MM.1S (cell line): ENCODE results near the gene CIAO1.

Source experiments
- DNase-seq: peaks from one replicate; pipeline ENCODE4 v3.0.0-alpha.2; 2015
- H2AFZ ChIP-seq: fragments of 300-600 bp; sonication (generic); 2 replicates; pipeline ENCODE4 v1.6.0; 2016; ENCODE audit warnings: antibody characterized with exemption, low read length
- H3F3A ChIP-seq: fragments of 300-600 bp; sonication (generic); 2 replicates; pipeline ENCODE4 v1.6.1; 2016; ENCODE audit warnings: mild to moderate bottlenecking, antibody characterized with exemption, low read length, moderate library complexity, mixed read lengths; ENCODE audit not compliant: insufficient read depth
- H3K27ac ChIP-seq: fragments of 300-600 bp; sonication (generic); 2 replicates; pipeline ENCODE4 v1.5.1; 2016; ENCODE audit warnings: mild to moderate bottlenecking, low read length
- H3K27me3 ChIP-seq: fragments of 300-600 bp; sonication (generic); replicated peaks from 2 replicates; pipeline ENCODE4 v1.6.0; 2016; ENCODE audit warnings: low read length; ENCODE audit not compliant: insufficient read depth
- H3K36me3 ChIP-seq: fragments of 300-600 bp; sonication (generic); replicated peaks from 2 replicates; pipeline ENCODE4 v1.6.1; 2016; ENCODE audit warnings: mild to moderate bottlenecking, low read length, mixed read lengths; ENCODE audit not compliant: insufficient read depth
- H3K4me1 ChIP-seq: fragments of 300-600 bp; sonication (generic); 2 replicates; pipeline ENCODE4 v1.6.1; 2016; ENCODE audit warnings: low read length, mixed read lengths
- H3K4me2 ChIP-seq: fragments of 300-600 bp; sonication (generic); 2 replicates; pipeline ENCODE4 v1.6.0; 2016; ENCODE audit warnings: low read depth, low read length
- H3K4me3 ChIP-seq: fragments of 300-600 bp; sonication (generic); 2 replicates; pipeline ENCODE4 v1.5.1; 2016; ENCODE audit warnings: low read length, mixed read lengths
- H3K79me2 ChIP-seq: fragments of 300-600 bp; sonication (generic); 2 replicates; pipeline ENCODE4 v1.6.1; 2016; ENCODE audit warnings: mixed run types, low read length, mixed read lengths
- H3K9ac ChIP-seq: fragments of 300-600 bp; sonication (generic); 2 replicates; pipeline ENCODE4 v1.6.1; 2016; ENCODE audit warnings: low read length, mixed read lengths
- H3K9me2 ChIP-seq: fragments of 300-600 bp; sonication (generic); replicated peaks from 2 replicates; pipeline ENCODE4 v1.6.1; 2016; ENCODE audit warnings: mild to moderate bottlenecking, low read length, mixed read lengths; ENCODE audit not compliant: insufficient read depth
- H3K9me3 ChIP-seq: fragments of 300-600 bp; sonication (generic); replicated peaks from 2 replicates; pipeline ENCODE4 v1.6.1; 2016; ENCODE audit warnings: mild to moderate bottlenecking, low read length, mixed read lengths; ENCODE audit not compliant: insufficient read depth
- H4K20me1 ChIP-seq: fragments of 300-600 bp; sonication (generic); 2 replicates; pipeline ENCODE4 v1.6.1; 2016; ENCODE audit warnings: mild to moderate bottlenecking, low read length, moderate library complexity, mixed read lengths; ENCODE audit not compliant: insufficient read depth
- CTCF ChIP-seq: fragments of 300-600 bp; sonication (generic); IDR thresholded peaks from 2 replicates; pipeline ENCODE4 v1.5.1; 2016; ENCODE audit warnings: antibody characterized with exemption, low read length, mixed read lengths
- EZH2 ChIP-seq: fragments of 300-600 bp; sonication (generic); optimal IDR thresholded peaks from 2 replicates; pipeline ENCODE3; 2017; ENCODE audit warnings: low read depth, mild to moderate bottlenecking, antibody characterized with exemption, low read length, mixed read lengths
- EZH2phosphoT487 ChIP-seq: fragments of 300-600 bp; sonication (generic); IDR thresholded peaks from 2 replicates; pipeline ENCODE4 v1.6.1; 2018; ENCODE audit warnings: antibody characterized with exemption, low read length

CIAO1 gene

DNA sequence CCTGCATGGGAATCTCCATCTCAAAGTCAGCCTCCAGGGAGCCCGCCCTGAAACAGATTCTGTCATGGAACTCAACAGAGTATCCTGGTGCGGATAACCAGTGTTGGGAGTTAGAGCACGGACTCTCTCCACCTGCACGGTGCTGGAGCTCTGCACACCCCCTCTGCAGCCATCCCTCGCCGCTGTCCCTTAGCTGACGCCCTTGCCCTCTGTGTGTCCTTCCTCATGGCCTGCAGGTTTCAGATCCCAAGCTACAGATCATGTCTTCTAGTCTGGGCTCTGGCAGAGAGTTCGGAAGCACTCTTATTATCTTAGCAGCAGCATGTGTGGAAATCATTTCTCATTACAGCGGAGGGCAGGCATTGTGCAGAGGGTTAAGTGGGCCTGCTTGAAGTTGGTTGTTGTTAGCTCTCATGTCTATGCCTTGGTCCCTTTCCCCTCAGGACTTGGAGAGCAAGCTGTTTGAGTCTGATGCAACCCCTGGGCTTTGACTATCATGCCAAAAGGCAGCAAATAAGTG is 26.2 kb upstream of the CIAO1 start:
- DNase-seq = no peak
- no peak overlapping the region for H3K27ac ChIP-seq
- H4K20me1 ChIP-seq = no peaks in the 10 kb centered on the region
- no peaks in the 10 kb centered on the region for H3K9me2 ChIP-seq
- H3K36me3 ChIP-seq = no peaks in the 10 kb centered on the region
- peaks cover 40% of the 10 kb centered on the region for H3F3A ChIP-seq
- H3K9me3 ChIP-seq = no peaks in the 10 kb centered on the region
- H2AFZ ChIP-seq = no peak overlapping the region
- no peaks in the 10 kb centered on the region for H3K27me3 ChIP-seq
- peaks cover 41% of the 10 kb centered on the region for H3K4me1 ChIP-seq
- no peak overlapping the region for H3K9ac ChIP-seq
- H3K79me2 ChIP-seq = 0 out of 2 replicates have a peak, but pooled peaks cover 5% of the 10 kb centered on the region
- H3K4me2 ChIP-seq = no peak overlapping the region
- TF ChIP-seq EZH2 = no peak
- TF ChIP-seq CTCF = no peak
- no peak for TF ChIP-seq EZH2phosphoT487
- no peak overlapping the region for H3K4me3 ChIP-seq

DNA sequence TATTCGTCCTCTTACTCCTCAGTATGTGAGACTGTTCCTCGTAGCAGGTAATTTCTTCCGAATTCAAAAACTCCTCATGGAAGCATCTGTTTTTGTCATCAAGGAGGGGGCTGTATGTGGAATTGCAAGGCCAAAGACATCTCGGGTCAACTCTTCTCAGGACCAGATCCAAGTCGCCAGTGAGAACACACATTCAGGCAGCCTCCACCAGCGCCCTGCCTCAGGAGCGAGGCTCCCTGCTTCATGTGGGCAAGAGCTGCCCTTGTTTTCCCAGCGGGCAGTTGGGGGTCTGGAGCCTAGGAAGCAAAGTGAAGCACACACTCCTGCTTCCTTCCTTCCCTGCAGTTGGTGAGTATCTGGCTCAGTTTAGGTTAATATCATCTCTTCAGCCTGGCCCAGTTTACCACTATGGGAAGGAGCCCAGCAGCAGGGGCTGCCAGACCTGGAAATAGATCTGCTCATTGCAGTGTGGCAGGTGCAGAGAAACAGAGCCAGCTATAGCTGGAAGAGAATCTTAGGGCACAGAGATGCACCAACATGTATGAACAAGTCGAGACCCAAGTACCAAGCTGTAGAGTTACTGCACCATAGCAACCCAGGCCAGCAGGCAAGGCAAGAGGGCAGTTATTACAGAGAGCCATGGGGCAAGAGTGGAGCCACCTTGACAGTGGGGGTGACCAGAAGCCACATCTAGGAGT is 25.5 kb upstream of the CIAO1 start:
- DNase-seq = no peak
- TF ChIP-seq CTCF = no peak
- no peak for TF ChIP-seq EZH2
- TF ChIP-seq EZH2phosphoT487 = no peak
- Histone ChIP-seq H2AFZ (peak overlapping the region; percentile 57; the same call in 1 of the 2 replicates), H3K4me2 (peak overlapping the region; percentile 98), H4K20me1 (no peaks in the 10 kb centered on the region), H3K4me3 (peak overlapping the region; percentile 57; the same call in 1 of the 2 replicates), H3K9me2 (no peaks in the 10 kb centered on the region), H3K79me2 (0 out of 2 replicates have a peak, but pooled peaks cover 5% of the 10 kb centered on the region), H3K9ac (peak overlapping the region; percentile 85; the same call in 1 of the 2 replicates), H3K4me1 (peaks cover 44% of the 10 kb centered on the region), H3K27me3 (no peaks in the 10 kb centered on the region), H3K36me3 (no peaks in the 10 kb centered on the region), H3F3A (peaks cover 44% of the 10 kb centered on the region), H3K9me3 (no peaks in the 10 kb centered on the region), H3K27ac (peak overlapping the region; percentile 98)

DNA sequence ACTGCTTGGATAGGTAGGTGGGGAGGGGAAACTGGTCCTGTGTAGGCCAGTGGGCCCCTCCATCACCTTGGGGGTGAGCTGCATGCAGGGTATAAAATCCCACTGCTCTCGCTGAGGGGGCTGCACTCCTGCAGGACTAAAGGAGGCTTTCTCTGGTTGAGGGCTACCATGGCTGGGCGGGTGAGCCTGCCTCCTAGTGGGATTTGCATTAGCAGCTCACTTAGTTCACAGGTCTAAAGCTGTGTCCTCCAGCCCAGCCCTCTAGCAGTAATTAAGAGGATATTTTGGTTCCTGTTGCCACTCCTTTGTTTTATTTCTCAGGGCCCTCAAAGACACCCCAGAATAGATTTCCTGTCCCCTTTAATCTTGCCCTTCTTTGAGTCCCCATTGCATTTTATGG is 24.8 kb upstream of the CIAO1 start:
- peak overlapping the region; percentile 98 for H3K4me2 ChIP-seq
- peaks cover 51% of the 10 kb centered on the region for H3K4me1 ChIP-seq
- peak overlapping the region; percentile 85; the same call in 1 of the 2 replicates for H3K9ac ChIP-seq
- no peak for TF ChIP-seq EZH2phosphoT487
- peak; percentile 49 for TF ChIP-seq CTCF
- H3K27me3 ChIP-seq = no peaks in the 10 kb centered on the region
- peak overlapping the region; percentile 57 for H2AFZ ChIP-seq
- DNase-seq = peak; percentile 55
- peak overlapping the region; percentile 57 for H3K4me3 ChIP-seq
- H3K36me3 ChIP-seq = no peaks in the 10 kb centered on the region
- H3K79me2 ChIP-seq = 0 out of 2 replicates have a peak, but pooled peaks cover 5% of the 10 kb centered on the region
- peak overlapping the region; percentile 98 for H3K27ac ChIP-seq
- H3K9me3 ChIP-seq = no peaks in the 10 kb centered on the region
- peaks cover 51% of the 10 kb centered on the region for H3F3A ChIP-seq
- no peaks in the 10 kb centered on the region for H4K20me1 ChIP-seq
- no peaks in the 10 kb centered on the region for H3K9me2 ChIP-seq
